Kidney glomerular epithelial cell (primary cell): Measurements from ENCODE around the gene YIF1A.
"Not testable (repeated sequence)": the region's sequence is repeated elsewhere in the genome, so short reads cannot be mapped to it uniquely, and the experiment has no call there.

Source experiments
- DNase-seq: peaks from one replicate; lab custom pipeline; 2025; lab: John Stamatoyannopoulos, UW

YIF1A gene

GRCh38 chr11:66286699-66287098, 2.2 kb downstream of the YIF1A start:
- no peak for DNase-seq

DNA sequence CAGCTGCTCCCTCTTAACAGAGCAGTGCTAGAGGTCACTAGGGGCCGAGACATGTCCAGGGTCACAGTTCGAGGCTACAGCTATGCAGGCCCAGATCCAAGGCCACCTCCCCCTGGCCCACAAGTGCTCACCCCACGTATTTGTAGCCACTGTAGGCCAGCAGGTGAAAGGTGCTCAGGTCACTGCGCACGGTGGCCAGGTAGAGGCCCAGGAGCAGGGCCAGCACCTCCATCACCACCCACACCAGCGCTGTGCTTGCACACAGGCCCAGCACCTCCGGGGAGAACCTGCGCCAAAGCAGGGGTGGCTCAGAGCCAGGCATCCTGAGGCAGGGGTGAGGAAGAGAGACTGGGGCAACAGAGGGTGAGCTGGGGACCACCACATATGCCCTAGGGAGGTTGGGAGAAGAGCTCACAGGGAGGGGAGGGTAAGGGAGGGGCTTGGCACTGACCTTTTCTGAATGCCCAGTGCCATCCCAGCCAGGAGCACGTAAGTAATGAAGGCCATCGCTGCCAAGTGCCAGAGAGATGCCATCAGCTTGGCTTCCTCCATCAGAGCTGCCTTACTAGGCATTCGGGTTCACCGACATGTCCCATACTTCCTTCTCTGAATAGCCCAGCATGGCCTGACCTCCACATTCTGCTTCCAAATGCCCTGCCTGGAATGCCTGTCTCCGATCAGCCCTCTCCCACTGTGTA, 3.5 kb downstream of the YIF1A start:
- DNase-seq, result no peak

DNA sequence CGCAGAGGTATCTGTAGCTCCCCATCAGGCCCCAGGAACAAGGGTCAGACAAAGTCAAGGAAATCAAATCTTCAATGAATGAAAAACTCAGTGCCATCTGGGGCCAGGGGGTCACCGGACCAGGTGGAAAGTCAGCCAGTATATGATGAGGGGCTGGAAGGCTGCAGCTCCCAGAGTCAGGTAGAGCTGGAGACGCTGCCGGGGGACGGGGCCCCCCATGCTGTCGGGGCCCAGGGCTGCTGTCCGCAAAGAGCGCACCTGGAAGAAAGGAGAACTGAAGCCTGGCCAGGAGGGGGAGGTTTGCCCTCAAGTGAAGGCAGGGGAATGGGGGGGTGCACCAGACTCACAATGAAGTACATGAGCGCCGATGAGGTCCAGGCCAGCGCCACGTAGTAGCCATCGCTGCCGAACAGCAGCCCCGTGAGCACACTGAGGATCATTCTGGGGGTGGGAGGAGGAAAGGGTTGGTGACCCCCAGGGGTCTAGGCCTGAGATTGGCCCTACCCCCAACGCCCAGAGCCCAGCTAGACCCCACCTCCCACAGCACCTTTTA, 4.3 kb downstream of the YIF1A start:
- no peak for DNase-seq

DNA sequence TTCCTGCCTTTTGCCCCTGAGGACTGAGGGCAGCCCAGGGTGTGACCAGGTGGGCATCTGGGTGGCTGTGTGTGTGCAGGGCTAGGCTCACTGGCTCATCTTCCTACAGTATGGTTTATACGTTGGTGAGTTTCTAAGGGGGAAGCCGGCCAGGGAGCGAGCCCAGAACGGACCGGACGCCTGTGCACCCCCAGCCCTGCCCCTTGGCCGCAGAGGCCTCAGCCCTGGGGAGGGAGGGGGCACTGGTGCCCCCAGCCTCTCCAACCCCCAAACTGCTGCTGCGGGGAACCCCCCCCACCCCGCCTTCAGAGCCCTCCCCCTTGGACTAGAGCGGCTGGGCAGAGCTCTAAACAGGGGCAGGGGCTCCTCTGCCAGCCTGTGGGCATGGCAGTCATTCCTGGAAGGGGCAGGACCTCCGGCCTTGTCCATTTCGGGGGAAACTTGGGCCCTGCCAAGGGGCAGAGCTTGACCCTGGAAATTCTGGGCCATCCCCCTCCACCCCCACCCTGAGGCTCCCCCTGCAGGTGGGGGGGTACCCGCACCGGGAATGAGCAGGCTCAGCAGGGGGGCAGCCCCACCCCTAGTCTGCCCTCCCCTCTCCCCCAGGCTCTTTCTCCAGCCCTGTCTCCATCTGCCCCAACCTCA, 5.4 kb downstream of the YIF1A start:
- DNase-seq, result no peak

GRCh38 chr11:66282468-66283455, 6.2 kb downstream of the YIF1A start:
- peak; percentile 93 for DNase-seq

- DNase-seq, result no peak
Observed at GRCh38 chr11:66281776-66282467, 7.0 kb downstream of the YIF1A start.

GRCh38 chr11:66281001-66281400, 7.9 kb downstream of the YIF1A start:
- DNase-seq, result no peak

- no peak for DNase-seq
Observed at GRCh38 chr11:66280428-66280827, 8.5 kb downstream of the YIF1A start.

GRCh38 chr11:66279092-66279734, 9.7 kb downstream of the YIF1A start:
- DNase-seq, result no peak

DNA sequence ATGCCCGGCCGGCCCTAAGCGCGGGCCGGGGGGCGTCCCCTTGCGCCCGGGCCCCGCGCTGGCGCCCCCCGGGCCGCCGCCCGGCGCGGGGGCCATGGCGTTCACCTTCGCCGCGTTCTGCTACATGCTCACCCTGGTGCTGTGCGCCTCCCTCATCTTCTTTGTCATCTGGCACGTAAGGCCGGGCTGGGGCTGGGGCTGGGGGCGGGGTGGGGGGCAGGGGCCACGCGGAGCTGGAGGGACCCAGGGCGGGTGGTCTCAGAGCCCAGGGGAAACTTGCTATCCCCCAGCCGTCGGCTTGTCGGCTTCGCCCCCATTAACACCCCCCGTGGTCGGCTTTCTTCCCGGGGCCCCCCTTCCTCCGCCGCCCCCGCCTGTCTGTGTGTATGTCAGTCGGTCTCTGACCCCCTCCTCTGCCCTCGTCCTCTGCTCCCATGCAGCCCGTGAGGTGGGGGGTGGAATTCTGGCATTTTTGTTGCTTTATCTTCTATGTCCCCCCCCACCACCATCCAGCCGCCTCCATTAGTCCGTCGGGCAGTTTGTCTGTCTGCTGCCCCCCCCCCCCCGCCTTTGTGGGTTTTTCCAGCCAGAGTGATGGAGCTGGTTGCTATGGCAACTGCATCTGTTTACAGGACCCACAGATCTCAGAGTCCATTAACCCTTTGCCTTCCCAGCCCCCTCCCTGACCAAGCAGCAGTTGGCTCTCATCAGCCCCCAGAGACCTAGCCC, 10.4 kb downstream of the YIF1A start:
- no peak for DNase-seq

- DNase-seq, result no peak
Observed at GRCh38 chr11:66277471-66278362, 11.2 kb downstream of the YIF1A start, which contains the start of gene CNIH2. TSS of gene CNIH2 (plus strand) at chr11:66278175. CDS start at chr11:66278457, 282 bp downstream.

- not testable (repeated sequence) for DNase-seq
Observed at GRCh38 chr11:66277064-66277463, 11.9 kb downstream of the YIF1A start.

GRCh38 chr11:66276619-66277018, 12.3 kb downstream of the YIF1A start:
- DNase-seq, result not testable (repeated sequence)

GRCh38 chr11:66275984-66276612, 12.8 kb downstream of the YIF1A start:
- DNase-seq, result no peak

GRCh38 chr11:66275396-66275795, 13.5 kb downstream of the YIF1A start:
- DNase-seq, result no peak

GRCh38 chr11:66274219-66274618, 14.7 kb downstream of the YIF1A start:
- no peak for DNase-seq

- DNase-seq, result no peak
Observed at GRCh38 chr11:66272596-66272995, 16.3 kb downstream of the YIF1A start.

DNA sequence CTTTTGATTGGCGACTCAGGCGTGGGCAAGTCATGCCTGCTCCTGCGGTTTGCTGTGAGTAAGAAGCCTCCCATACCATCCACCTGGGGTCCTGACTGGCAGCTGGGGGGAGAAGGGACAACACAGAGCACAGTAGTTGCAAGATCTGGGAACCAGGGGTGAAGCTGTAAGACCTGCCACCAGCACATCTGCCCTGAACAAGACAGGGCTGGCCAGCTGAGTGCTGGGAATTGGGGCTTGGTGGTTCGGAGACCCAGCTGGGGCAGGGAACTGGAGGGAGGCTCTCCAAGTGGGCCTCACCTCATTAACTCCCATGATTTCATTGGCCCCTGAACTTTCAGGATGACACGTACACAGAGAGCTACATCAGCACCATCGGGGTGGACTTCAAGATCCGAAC, 17.1 kb downstream of the YIF1A start:
- no peak for DNase-seq
